WI38 (cell line): Measurements from ENCODE around the gene AGAP1.

ENCODE experiments used
- H3K4me3 ChIP-seq: 2 replicates; pipeline ENCODE4 v1.5.1; 2011; ENCODE audit warnings: low read depth, mild to moderate bottlenecking, control low read depth, low read length
- TF ChIP-seq, protein P1 (sequence below): IDR thresholded peaks from 2 replicates; pipeline ENCODE4 v1.5.1; 2012; ENCODE audit warnings: low read depth, mild to moderate bottlenecking, control low read depth, low read length

AGAP1 gene

DNA sequence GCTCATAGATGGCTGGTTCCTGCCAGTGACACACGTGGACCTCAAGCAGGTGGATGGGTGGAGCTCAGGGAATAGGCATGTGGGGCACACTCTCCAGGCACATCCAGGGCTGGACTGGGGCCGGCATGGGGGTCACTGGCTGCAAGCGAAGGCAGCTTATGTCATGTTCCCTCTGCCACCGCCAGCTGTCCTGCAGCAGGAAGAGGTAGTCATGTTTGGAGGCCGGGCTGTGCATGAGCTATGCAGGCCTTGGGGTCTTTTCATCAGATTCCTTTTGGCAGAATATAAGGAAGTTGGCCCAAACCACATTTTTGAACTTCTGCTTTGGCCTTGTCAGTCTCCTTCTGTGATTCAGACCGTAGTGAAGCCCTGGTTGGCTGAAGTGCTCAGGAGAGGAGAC, 61.5 kb downstream of the AGAP1 start:
- no peak overlapping the region for H3K4me3 ChIP-seq
- TF ChIP-seq, protein P1, sequence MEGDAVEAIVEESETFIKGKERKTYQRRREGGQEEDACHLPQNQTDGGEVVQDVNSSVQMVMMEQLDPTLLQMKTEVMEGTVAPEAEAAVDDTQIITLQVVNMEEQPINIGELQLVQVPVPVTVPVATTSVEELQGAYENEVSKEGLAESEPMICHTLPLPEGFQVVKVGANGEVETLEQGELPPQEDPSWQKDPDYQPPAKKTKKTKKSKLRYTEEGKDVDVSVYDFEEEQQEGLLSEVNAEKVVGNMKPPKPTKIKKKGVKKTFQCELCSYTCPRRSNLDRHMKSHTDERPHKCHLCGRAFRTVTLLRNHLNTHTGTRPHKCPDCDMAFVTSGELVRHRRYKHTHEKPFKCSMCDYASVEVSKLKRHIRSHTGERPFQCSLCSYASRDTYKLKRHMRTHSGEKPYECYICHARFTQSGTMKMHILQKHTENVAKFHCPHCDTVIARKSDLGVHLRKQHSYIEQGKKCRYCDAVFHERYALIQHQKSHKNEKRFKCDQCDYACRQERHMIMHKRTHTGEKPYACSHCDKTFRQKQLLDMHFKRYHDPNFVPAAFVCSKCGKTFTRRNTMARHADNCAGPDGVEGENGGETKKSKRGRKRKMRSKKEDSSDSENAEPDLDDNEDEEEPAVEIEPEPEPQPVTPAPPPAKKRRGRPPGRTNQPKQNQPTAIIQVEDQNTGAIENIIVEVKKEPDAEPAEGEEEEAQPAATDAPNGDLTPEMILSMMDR: no peak

DNA sequence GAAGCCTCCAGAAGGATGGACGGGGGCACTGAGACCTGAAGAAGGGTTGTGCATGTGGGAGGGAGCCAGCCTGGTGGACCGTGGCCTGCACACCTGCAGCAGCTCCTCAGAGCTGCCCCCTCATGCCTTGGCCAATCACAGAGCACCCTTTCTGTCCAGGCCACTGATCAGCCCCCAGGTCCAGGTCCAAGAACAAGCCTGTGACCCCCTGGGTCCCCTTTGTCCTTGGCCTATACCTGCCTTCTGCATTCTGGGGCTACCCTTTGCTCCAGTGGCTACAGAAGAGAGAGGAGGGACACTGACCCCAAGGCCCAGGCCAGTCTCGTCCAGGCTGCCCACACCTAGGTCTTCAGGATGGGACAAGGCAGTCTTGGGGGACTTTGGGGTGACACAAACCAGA, 62.2 kb downstream of the AGAP1 start:
- TF ChIP-seq, protein P1: no peak
- no peak overlapping the region for H3K4me3 ChIP-seq

DNA sequence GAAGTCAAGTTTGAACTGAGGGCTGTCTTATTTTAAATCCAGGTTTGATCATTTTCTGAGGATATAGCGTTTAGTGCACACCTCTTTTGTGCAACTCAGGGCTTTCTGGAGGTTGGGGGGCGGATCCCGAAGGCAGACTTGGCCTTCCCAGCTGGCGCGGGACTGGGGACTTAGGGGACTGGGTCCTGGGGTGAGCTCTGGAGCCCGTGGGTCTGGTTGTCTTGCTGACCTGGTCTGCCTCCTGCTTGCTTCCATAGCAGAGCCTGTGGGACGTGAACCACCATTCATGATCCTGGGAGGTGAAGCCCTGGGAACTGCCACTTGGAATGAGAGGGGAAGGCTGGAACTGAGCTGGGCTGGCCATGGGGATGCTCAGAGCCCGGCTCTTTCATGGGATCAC, 63.1 kb downstream of the AGAP1 start:
- TF ChIP-seq, protein P1: no peak
- H3K4me3 ChIP-seq: no peak overlapping the region

DNA sequence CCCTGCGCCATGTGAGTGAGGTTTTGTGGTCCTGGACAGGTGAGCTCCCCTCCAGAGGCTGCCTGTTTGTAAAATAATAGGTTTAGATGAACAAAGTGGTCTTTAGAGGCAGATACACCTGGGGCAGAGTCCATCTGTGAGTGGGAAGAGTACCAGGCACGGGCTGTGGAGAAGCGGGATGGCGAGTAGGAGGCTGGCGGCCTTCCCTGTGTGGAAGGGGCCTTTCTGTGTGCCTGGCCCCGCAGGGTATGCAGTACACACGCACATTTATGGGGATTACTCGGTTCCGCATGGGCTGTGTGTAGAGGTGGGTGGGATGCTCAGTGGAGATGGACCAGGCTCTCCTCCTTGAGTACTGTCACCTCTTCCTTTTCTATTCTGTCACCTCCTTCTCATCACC, 64.1 kb downstream of the AGAP1 start:
- TF ChIP-seq, protein P1: no peak
- H3K4me3 ChIP-seq: no peak overlapping the region

DNA sequence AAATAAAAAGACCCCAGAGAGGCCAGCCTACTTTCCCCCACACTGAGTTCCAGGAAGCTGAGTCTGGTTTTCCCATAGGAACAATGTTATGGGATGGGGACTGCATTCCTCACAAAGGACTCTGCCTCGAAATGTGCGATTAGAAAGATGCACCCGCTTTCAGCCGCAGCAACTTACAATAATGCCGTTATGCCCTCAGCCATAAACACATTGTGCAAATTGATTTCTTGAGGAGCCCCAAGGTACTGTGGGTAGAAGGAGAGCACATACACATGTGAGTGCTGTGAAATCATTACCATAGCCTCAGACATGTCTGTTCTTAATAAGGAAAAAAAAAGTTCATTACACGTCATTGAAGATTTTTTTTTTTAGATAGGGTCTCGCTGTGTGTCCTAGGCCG, 64.7 kb downstream of the AGAP1 start:
- H3K4me3 ChIP-seq: no peak overlapping the region
- TF ChIP-seq, protein P1: no peak

DNA sequence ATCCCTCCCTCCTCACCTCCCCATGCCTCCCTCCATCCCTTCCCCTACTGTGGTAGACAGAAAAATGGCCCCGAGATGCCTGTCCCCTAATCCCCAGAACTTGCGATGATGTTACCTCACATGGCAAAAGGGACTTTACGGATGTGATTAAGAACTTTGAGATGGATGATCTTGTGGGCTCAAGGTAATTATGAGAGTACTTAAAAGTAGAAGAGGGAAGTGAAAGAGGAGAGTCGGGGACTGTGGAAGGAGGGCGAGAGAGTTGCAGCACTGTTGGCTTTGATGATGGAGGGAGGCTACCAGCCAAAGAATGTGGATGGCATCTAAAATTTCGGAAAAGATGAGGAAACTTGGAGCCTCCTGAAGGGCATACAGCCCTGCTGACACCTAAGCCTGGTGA, 66.5 kb downstream of the AGAP1 start:
- no peak overlapping the region for H3K4me3 ChIP-seq
- TF ChIP-seq, protein P1: no peak

DNA sequence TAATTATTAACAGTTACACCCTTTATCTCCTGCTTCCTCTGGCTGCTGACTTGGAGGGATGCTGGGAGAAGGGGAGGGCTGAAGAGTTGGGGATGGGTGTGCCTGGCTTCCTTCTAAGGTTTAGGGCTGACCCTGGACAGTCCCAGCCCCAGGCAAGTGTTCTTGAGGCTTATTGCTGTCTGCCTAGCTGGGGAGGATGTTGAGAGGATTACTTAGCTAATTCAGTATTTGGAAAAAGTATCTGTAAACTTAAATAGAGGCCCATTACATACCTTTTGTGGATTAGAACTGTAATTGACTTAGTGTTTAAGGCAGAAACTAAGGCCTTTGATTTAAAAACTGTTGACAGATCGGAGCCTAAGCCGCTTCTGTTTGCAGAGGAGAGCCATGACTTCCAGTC, 67.6 kb downstream of the AGAP1 start:
- no peak overlapping the region for H3K4me3 ChIP-seq
- TF ChIP-seq, protein P1: no peak
